HCT116 (cell line): ENCODE data around the gene GOLGA2.
"Not testable (repeated sequence)": the region's sequence is repeated elsewhere in the genome, so short reads cannot be mapped to it uniquely, and the experiment has no call there.

Experiments
- CEBPB ChIP-seq: IDR thresholded peaks from 2 replicates; pipeline ENCODE4 v1.6.1; 2012; ENCODE audit warnings: low read depth
- CTCF ChIP-seq, 3 experiments: fragments of 200-600 bp in 1 of 3; sonication (generic) in 1 of 3; IDR thresholded peaks in 2 of 3; conservative IDR thresholded peaks in 1 of 3; 2 replicates each; pipeline ENCODE4 v1.5.1; 2012 to 2017; ENCODE audit warnings: low read depth in 2 of 3, low read length in 2 of 3, antibody characterized with exemption in 1 of 3, borderline replicate concordance in 1 of 3, control low read depth in 1 of 3, mild to moderate bottlenecking in 1 of 3, mixed read lengths in 1 of 3, mixed run types in 1 of 3, moderate library complexity in 1 of 3; ENCODE audit not compliant: insufficient read depth in 1 of 3
- EZH2 ChIP-seq: fragments of 200-600 bp; sonication (generic); IDR thresholded peaks from 2 replicates; pipeline ENCODE4 v1.6.1; 2017; ENCODE audit warnings: antibody characterized with exemption, mixed run types
- EZH2phosphoT487 ChIP-seq: fragments of 200-600 bp; IDR thresholded peaks from 2 replicates; pipeline ENCODE4 v1.6.1; 2018; ENCODE audit warnings: antibody characterized with exemption, borderline replicate concordance
- FOSL1 ChIP-seq: IDR thresholded peaks from 2 replicates; pipeline ENCODE4 v1.6.1; 2012; ENCODE audit warnings: low read depth
- JUND ChIP-seq: IDR thresholded peaks from 2 replicates; pipeline ENCODE4 v1.6.1; 2012
- MAX ChIP-seq: IDR thresholded peaks from 2 replicates; pipeline ENCODE4 v1.6.1; 2012
- POLR2A ChIP-seq: IDR thresholded peaks from 2 replicates; pipeline ENCODE4 v1.7.0; 2011; ENCODE audit warnings: borderline replicate concordance; ENCODE audit not compliant: insufficient read depth, insufficient read length; ENCODE audit errors: extremely low read depth
- POLR2AphosphoS5 ChIP-seq: IDR thresholded peaks from 2 replicates; pipeline ENCODE4 v1.6.1; 2011; ENCODE audit warnings: mild to moderate bottlenecking, low read depth, low read length, moderate library complexity
- RAD21 ChIP-seq: IDR thresholded peaks from 2 replicates; pipeline ENCODE4 v1.6.1; 2012; ENCODE audit warnings: low read depth, mild to moderate bottlenecking
- REST ChIP-seq: IDR thresholded peaks from 2 replicates; pipeline ENCODE4 v1.6.1; 2012; ENCODE audit warnings: low read depth
- TCF7L2 ChIP-seq: IDR thresholded peaks from 2 replicates; pipeline ENCODE4 v1.7.0; 2011; ENCODE audit warnings: borderline replicate concordance, inconsistent platforms; ENCODE audit not compliant: insufficient read depth, insufficient read length; ENCODE audit errors: extremely low read depth
- YY1 ChIP-seq: IDR thresholded peaks from 2 replicates; pipeline ENCODE4 v1.6.1; 2011; ENCODE audit warnings: low read length, low read depth, moderate library complexity, mild to moderate bottlenecking; ENCODE audit not compliant: insufficient replicate concordance; ENCODE audit errors: extremely low read depth
- ZNF274 ChIP-seq: fragments of 200-500 bp; sonication (Bioruptor generic); IDR thresholded peaks from 2 replicates; pipeline ENCODE4 v1.6.1; 2014; ENCODE audit warnings: mild to moderate bottlenecking, low read depth, low read length, inconsistent platforms

- TF ChIP-seq CTCF (IDR thresholded peaks at IDR 0.05 in 2 of 3, conservative IDR thresholded peaks at IDR 0.05 in 1 of 3; ENCODE audit: borderline replicate concordance in 1 of 3, insufficient read depth in 1 of 3, low read depth in 2 of 3, low read length in 2 of 3); EZH2; MAX; ZNF274; JUND; EZH2phosphoT487; REST; POLR2A; POLR2AphosphoS5; YY1; RAD21; FOSL1; CEBPB; TCF7L2: not testable (repeated sequence)
Measured at GRCh38 chr9:128279088-128280073, 3.6 kb upstream of the GOLGA2 start.
